Mesendoderm (in vitro differentiated cells): ENCODE results near the gene NEDD8.

Experiments used
- DNase-seq: peaks from one replicate; pipeline ENCODE4 v3.0.0; 2013
- H2AK5ac ChIP-seq: 2 replicates; pipeline ENCODE4 v1.6.1; 2013; ENCODE audit warnings: low read length, inconsistent platforms
- H2BK120ac ChIP-seq: 2 replicates; pipeline ENCODE4 v1.6.1; 2013; ENCODE audit warnings: low read depth, mild to moderate bottlenecking, low read length, moderate library complexity, mixed read lengths
- H2BK15ac ChIP-seq: replicated peaks from 2 replicates; pipeline ENCODE4 v1.6.1; 2013; ENCODE audit warnings: low read depth, mild to moderate bottlenecking, moderate library complexity
- H2BK5ac ChIP-seq: 2 replicates; pipeline ENCODE4 v1.6.1; 2013; ENCODE audit warnings: low read length, inconsistent platforms
- H3K18ac ChIP-seq: 2 replicates; pipeline ENCODE4 v1.6.1; 2013; ENCODE audit warnings: mild to moderate bottlenecking, low read length, mixed read lengths
- H3K23ac ChIP-seq: one replicate; pipeline ENCODE4 v1.6.1; 2013; ENCODE audit warnings: low read length
- H3K27ac ChIP-seq: 2 replicates; pipeline ENCODE4 v1.5.1; 2013; ENCODE audit warnings: low read depth, mild to moderate bottlenecking, inconsistent platforms, low read length, moderate library complexity
- H3K27me3 ChIP-seq: 2 replicates; pipeline ENCODE4 v1.6.1; 2013; ENCODE audit warnings: low read length, control low read depth, mild to moderate bottlenecking, inconsistent platforms; ENCODE audit not compliant: insufficient read depth, poor library complexity
- H3K36me3 ChIP-seq: 2 replicates; pipeline ENCODE4 v1.6.1; 2013; ENCODE audit warnings: low read length, inconsistent platforms; ENCODE audit not compliant: control insufficient read depth, insufficient read depth
- H3K4ac ChIP-seq: one replicate; pipeline ENCODE4 v1.6.1; 2013; ENCODE audit warnings: low read depth, mild to moderate bottlenecking, low read length, moderate library complexity
- H3K4me1 ChIP-seq: 2 replicates; pipeline ENCODE4 v1.6.1; 2013; ENCODE audit warnings: low read depth, low read length, inconsistent platforms; ENCODE audit not compliant: control insufficient read depth
- H3K4me2 ChIP-seq: 2 replicates; pipeline ENCODE4 v1.6.1; 2013; ENCODE audit warnings: low read length
- H3K4me3 ChIP-seq: 2 replicates; pipeline ENCODE4 v1.5.1; 2013; ENCODE audit warnings: mild to moderate bottlenecking, low read length
- H3K56ac ChIP-seq: one replicate; pipeline ENCODE4 v1.6.1; 2013; ENCODE audit warnings: low read length
- H3K79me1 ChIP-seq: 2 replicates; pipeline ENCODE4 v1.6.1; 2013; ENCODE audit warnings: low read length, inconsistent platforms
- H3K79me2 ChIP-seq: 2 replicates; pipeline ENCODE4 v1.6.1; 2013; ENCODE audit warnings: mild to moderate bottlenecking, low read length; ENCODE audit not compliant: control insufficient read depth, insufficient read depth
- H3K9ac ChIP-seq: 2 replicates; pipeline ENCODE4 v1.6.1; 2013; ENCODE audit warnings: low read length, inconsistent platforms
- H4K5ac ChIP-seq: one replicate; pipeline ENCODE4 v1.6.1; 2013; ENCODE audit warnings: low read length
- H4K8ac ChIP-seq: one replicate; pipeline ENCODE4 v1.6.1; 2013; ENCODE audit warnings: low read depth, mild to moderate bottlenecking, control low read depth, low read length, moderate library complexity
- WGBS: extraction: QIAGEN DNeasy Blood & Tissue Kit; methylation state at CpG from one replicate; pipeline ENCODE4 v1.1.7; 2013; ENCODE audit warnings: low lambda C conversion rate, missing lambda C conversion rate; ENCODE audit not compliant: insufficient coverage; ENCODE audit errors: extremely low coverage; 5-methylcytosine and 5-hydroxymethylcytosine counted together

NEDD8 gene

DNA sequence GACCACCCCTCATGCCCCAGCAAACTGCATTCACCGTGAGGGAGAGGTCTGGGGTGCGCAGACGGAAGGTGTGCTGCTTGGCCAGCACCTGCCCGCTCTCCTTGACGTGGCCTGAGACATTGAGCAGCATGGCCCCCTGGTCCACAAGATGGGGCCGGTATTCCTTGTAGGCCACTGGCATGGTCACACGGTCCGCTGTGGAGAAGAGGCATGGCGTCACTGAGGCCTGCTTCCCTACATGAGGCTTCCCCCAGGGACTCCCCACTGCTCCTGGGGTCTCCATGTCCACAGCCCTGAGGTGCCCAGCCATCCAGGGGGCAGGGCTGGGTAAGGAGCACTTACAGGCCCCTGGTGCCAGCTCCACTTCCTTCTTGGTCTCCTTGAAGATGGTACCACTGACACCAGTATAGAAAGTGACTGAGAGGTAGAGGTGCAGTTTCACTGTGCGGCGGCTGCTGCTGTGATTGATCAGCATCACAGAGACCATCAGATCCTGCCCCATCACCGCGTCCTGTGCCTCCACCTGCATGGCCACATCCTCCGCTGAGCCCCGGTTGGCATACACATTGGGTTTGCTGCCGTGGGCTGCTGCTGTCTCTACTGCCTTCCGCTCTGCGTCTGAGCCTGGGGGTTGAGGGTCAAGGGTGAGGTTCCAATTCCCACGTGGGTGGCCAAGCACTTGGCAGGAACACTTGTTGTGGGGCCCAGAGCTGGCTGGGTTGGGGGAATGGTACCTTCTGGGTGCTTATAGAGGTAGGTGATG lies 22.6 kb upstream of the NEDD8 start:
- no peak overlapping the region for H2BK15ac ChIP-seq
- no peaks in the 10 kb centered on the region for H3K79me2 ChIP-seq
- no peak overlapping the region for H3K23ac ChIP-seq
- no peaks in the 10 kb centered on the region for H3K27me3 ChIP-seq
- no peak overlapping the region for H3K18ac ChIP-seq
- no peak overlapping the region for H2AK5ac ChIP-seq
- no peak overlapping the region for H3K4ac ChIP-seq
- no peaks in the 10 kb centered on the region for H3K4me1 ChIP-seq
- no peak overlapping the region for H2BK120ac ChIP-seq
- H3K9ac ChIP-seq, result no peak overlapping the region
- no peak overlapping the region for H2BK5ac ChIP-seq
- no peak overlapping the region for H3K4me3 ChIP-seq
- no peak overlapping the region for H3K56ac ChIP-seq
- no peak overlapping the region for H4K5ac ChIP-seq
- H3K27ac ChIP-seq, result no peak overlapping the region
- no peaks in the 10 kb centered on the region for H3K36me3 ChIP-seq
- no peaks in the 10 kb centered on the region for H3K79me1 ChIP-seq
- no CpG with 5 or more reads among the region's 19 CpGs for WGBS
- no peak overlapping the region for H3K4me2 ChIP-seq
- no peak for DNase-seq
- H4K8ac ChIP-seq, result no peak overlapping the region

DNA sequence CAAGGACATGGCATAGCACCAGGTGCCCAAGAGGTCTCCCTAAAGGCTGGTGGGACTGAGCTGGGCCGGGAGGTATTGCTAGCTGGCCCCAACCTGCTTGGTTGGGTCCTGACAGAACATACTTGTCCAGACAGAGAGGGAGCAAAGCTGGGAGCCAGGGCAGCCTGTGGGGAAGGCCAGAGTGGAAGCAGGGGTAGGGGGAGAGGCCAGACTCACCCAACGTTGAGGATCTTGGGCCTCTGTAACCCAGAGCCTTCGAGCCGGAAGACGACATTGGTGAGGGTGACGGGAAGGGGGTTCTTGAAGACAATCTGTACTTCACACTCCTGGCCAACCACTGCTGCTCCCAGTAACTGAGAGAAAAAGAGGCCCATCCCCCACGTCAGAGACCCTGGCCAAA lies 21.8 kb upstream of the NEDD8 start:
- Histone ChIP-seq H2BK5ac (no peak overlapping the region), H2BK15ac (no peak overlapping the region), H4K5ac (no peak overlapping the region), H3K4me3 (no peak overlapping the region), H3K9ac (no peak overlapping the region), H3K56ac (no peak overlapping the region), H3K23ac (no peak overlapping the region), H4K8ac (no peak overlapping the region), H3K27me3 (no peaks in the 10 kb centered on the region), H3K4me1 (no peaks in the 10 kb centered on the region), H3K4ac (no peak overlapping the region), H2AK5ac (no peak overlapping the region), H3K18ac (no peak overlapping the region), H3K27ac (no peak overlapping the region), H3K36me3 (no peaks in the 10 kb centered on the region), H3K79me2 (no peaks in the 10 kb centered on the region), H3K4me2 (no peak overlapping the region), H2BK120ac (no peak overlapping the region), H3K79me1 (no peaks in the 10 kb centered on the region)
- DNase-seq, result no peak
- WGBS, result no CpG with 5 or more reads among the region's 7 CpGs

DNA sequence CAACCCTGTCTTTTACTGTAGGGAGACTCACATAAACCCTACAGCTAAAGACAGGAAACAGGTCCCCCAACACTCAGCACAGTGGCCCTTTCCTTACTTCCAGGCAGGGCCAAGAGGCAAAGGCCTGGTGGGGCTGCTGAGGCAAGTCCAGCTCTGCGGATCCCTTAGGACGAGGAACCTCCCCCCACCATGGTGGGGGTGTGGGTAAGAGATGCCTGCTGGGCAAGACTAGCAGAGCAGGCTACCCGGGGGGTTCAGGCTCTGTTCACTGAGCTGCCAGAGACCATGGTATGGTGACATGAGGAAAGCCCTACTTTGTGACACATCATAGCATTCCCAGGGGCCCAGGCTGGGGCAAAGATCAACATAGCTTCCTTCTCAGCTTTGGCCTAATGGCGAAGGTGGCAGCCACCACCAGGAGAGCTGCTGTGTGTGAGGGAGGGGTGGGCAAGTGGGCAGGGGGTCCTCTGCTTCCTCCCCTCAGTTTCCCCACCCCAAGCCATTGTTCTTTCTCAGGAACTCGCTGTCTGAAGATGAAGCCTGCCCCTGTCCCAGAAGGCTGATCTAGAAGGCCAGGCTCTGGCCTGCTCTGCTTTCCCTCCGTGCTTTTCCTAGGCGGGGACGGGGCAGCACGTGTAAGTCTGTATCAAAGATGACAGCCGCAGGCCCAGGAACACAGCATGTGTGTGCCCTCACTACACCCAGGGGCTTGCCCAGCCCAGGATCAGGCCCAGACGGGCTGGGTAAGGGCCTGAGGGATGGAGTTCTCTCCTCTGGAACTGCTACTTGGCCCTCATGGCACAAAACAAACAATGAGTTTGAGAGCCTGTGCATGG lies 20.3 kb upstream of the NEDD8 start:
- no CpG with 5 or more reads among the region's 11 CpGs for WGBS
- no peak overlapping the region for H3K18ac ChIP-seq
- H3K27ac ChIP-seq, result no peak overlapping the region

DNA sequence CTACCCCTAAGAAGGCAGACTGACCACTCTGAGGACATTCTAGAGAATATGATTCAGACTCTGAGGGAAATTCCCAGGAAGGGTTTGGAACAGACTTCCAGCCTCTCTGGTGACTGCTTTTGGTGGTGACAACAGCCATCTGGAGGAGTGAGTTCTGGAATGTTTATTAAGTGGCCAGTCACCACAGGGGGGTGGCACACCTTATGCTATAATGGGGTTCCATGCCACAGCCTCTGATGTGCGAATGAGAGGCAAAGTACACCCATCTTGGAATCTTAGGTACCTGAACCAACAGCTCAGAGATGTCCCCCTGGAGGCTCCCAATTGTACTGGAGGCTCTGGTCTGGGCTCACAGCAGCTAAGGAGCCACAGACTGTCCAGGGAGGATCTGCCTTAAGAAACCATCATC lies 19.7 kb upstream of the NEDD8 start:
- no CpG with 5 or more reads among the region's 1 CpG for WGBS
- H3K4ac ChIP-seq, result no peak overlapping the region
- no peaks in the 10 kb centered on the region for H3K27me3 ChIP-seq
- no peaks in the 10 kb centered on the region for H3K36me3 ChIP-seq
- no peak overlapping the region for H3K56ac ChIP-seq
- no peaks in the 10 kb centered on the region for H3K4me1 ChIP-seq
- H4K5ac ChIP-seq, result no peak overlapping the region
- H3K27ac ChIP-seq, result no peak overlapping the region
- no peak overlapping the region for H3K23ac ChIP-seq
- H2BK5ac ChIP-seq, result no peak overlapping the region
- no peak overlapping the region for H3K4me3 ChIP-seq
- no peak overlapping the region for H2AK5ac ChIP-seq
- no peaks in the 10 kb centered on the region for H3K79me1 ChIP-seq
- no peak overlapping the region for H3K18ac ChIP-seq
- H2BK15ac ChIP-seq, result no peak overlapping the region
- no peak overlapping the region for H3K4me2 ChIP-seq
- no peaks in the 10 kb centered on the region for H3K79me2 ChIP-seq
- no peak overlapping the region for H3K9ac ChIP-seq
- no peak overlapping the region for H4K8ac ChIP-seq
- no peak overlapping the region for H2BK120ac ChIP-seq
- DNase-seq, result no peak

More for the DNA sequence above, 20.3 kb upstream of the NEDD8 start:
- no peak overlapping the region for H2BK120ac ChIP-seq
- H2BK5ac ChIP-seq, result no peak overlapping the region
- no peaks in the 10 kb centered on the region for H3K27me3 ChIP-seq
- H4K8ac ChIP-seq, result no peak overlapping the region
- no peak overlapping the region for H3K4me3 ChIP-seq
- H4K5ac ChIP-seq, result no peak overlapping the region
- H3K23ac ChIP-seq, result no peak overlapping the region
- no peak overlapping the region for H3K9ac ChIP-seq
- H3K36me3 ChIP-seq, result no peaks in the 10 kb centered on the region
- no peaks in the 10 kb centered on the region for H3K4me1 ChIP-seq
- H3K56ac ChIP-seq, result no peak overlapping the region
- H2BK15ac ChIP-seq, result no peak overlapping the region
- no peak overlapping the region for H2AK5ac ChIP-seq
- no peak overlapping the region for H3K4ac ChIP-seq
- no peaks in the 10 kb centered on the region for H3K79me2 ChIP-seq
- no peak overlapping the region for H3K4me2 ChIP-seq
- no peak for DNase-seq
- no peaks in the 10 kb centered on the region for H3K79me1 ChIP-seq

DNA sequence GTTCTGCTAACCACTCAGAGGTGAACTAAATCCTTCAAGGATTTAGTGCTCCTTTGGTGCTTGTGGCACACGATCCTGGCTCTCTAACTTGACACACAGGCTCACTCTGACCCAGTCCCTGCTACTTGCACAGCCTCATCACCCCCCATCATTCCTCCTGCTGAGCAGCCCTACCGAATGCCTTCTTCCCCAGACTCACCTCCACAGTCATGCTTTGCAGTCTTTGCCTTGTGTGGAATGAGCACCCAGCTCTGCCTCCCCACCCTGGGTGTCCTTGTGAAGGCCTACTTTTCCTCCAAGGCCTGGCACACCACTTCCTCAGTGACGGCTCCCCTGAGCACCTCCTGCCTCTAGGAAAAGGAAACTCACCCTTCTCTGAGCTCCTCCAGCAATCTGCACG lies 18.2 kb upstream of the NEDD8 start:
- Histone ChIP-seq H2BK120ac (no peak overlapping the region), H3K18ac (no peak overlapping the region)

More for the DNA sequence above, 18.2 kb upstream of the NEDD8 start:
- Histone ChIP-seq H4K5ac (no peak overlapping the region), H3K27ac (no peak overlapping the region), H3K4me2 (no peak overlapping the region), H2BK15ac (no peak overlapping the region), H3K4me3 (no peak overlapping the region), H3K4me1 (no peaks in the 10 kb centered on the region), H3K36me3 (no peaks in the 10 kb centered on the region), H3K9ac (no peak overlapping the region), H3K27me3 (no peaks in the 10 kb centered on the region), H2AK5ac (no peak overlapping the region), H3K79me2 (no peaks in the 10 kb centered on the region), H3K4ac (no peak overlapping the region), H3K23ac (no peak overlapping the region), H3K56ac (no peak overlapping the region), H2BK5ac (no peak overlapping the region), H4K8ac (no peak overlapping the region), H3K79me1 (no peaks in the 10 kb centered on the region)
- WGBS, result no CpG with 5 or more reads among the region's 4 CpGs
- no peak for DNase-seq
